GM12873 (cell line): Measurements from ENCODE around the gene OR10H3.

Source experiments
- CTCF ChIP-seq: IDR thresholded peaks from 2 replicates; pipeline ENCODE4 v1.5.1; 2012; ENCODE audit warnings: low read depth, mild to moderate bottlenecking, moderate library complexity, low read length, control low read depth; ENCODE audit not compliant: insufficient read depth; ENCODE audit errors: missing control alignments

OR10H3 gene

GRCh38 chr19:15737722-15738121, at the start of gene OR10H3:
Gene OR10H3 (plus strand): TSS chr19:15737985. CDS start chr19:15741393, 3,408 bp downstream.
- no peak for TF ChIP-seq CTCF

- no peak for TF ChIP-seq CTCF
Measured at GRCh38 chr19:15696654-15697194, 41.1 kb upstream of the OR10H3 start.

GRCh38 chr19:15701757-15702533, 35.8 kb upstream of the OR10H3 start:
- no peak for TF ChIP-seq CTCF

- no peak for TF ChIP-seq CTCF
Measured at GRCh38 chr19:15702534-15702930, 35.3 kb upstream of the OR10H3 start.

- no peak for TF ChIP-seq CTCF
Measured at GRCh38 chr19:15714638-15715037, 23.1 kb upstream of the OR10H3 start.

- TF ChIP-seq CTCF = no peak
Measured at GRCh38 chr19:15715642-15716041, 22.1 kb upstream of the OR10H3 start.

GRCh38 chr19:15717809-15718208, 20.0 kb upstream of the OR10H3 start:
- TF ChIP-seq CTCF = no peak
